Endothelial cell of umbilical vein (primary cell): Measurements from ENCODE around the gene SUMF1. TPM values are rescaled to one million over a fixed set of nuclear protein-coding genes. Genes with fewer than 3 reads are reported as not detected.

ENCODE experiments used
- BruUV-seq: library from RNA; stranded (reverse); fragments of 400-500 nt; replicated peaks from 2 replicates; lab custom pipeline; 2021; lab: Mats Ljungman, UMichigan
- CTCF ChIA-PET: fragments of 300-600, 350-600 bp; sonication (Branson Sonifier 250); formaldehyde crosslinking; loops from one replicate; lab custom pipeline; 2021; ENCODE audit warnings: antibody characterized with exemption, inconsistent platforms; lab: Charles Lee
- POLR2A ChIA-PET: fragments of 300-600, 350-600 bp; sonication (Branson Sonifier 250); formaldehyde crosslinking; loops from one replicate; lab custom pipeline; 2021; ENCODE audit warnings: antibody characterized with exemption, inconsistent platforms; lab: Charles Lee
- DNase-seq: peaks from one replicate; pipeline ENCODE4 v3.0.0-alpha.2; 2011; ENCODE audit warnings: low read depth, low spot score
- FAIRE-seq: peaks from 2 replicates; lab custom pipeline; 2011; peaks lifted over from hg19 to GRCh38; lab: Jason Lieb, UNC
- H2AFZ ChIP-seq: 2 replicates; pipeline ENCODE4 v1.6.0; 2012; ENCODE audit warnings: low read depth, low read length, control low read depth, inconsistent platforms
- H3K27ac ChIP-seq: 2 replicates; pipeline ENCODE4 v1.5.1; 2011; ENCODE audit warnings: low read depth, mild to moderate bottlenecking, control low read depth, low read length, moderate library complexity; ENCODE audit not compliant: insufficient read depth
- H3K27me3 ChIP-seq, 2 experiments: 2 replicates each; pipeline versions ENCODE4 v1.6.0 to v1.6.1; 2011; ENCODE audit warnings: low read length in 2 of 2, mixed read lengths in 1 of 2; ENCODE audit not compliant: control insufficient read depth in 2 of 2, insufficient read depth in 2 of 2
- H3K36me3 ChIP-seq, 2 experiments: 2 replicates in 1 of 2; 3 replicates in 1 of 2; pipeline ENCODE4 v1.5.1; 2011; ENCODE audit warnings: low read length in 2 of 2, mild to moderate bottlenecking in 1 of 2, moderate library complexity in 1 of 2; ENCODE audit not compliant: control insufficient read depth in 2 of 2, insufficient read depth in 2 of 2; ENCODE audit errors: extremely low read depth in 1 of 2
- H3K4me1 ChIP-seq: 3 replicates; pipeline ENCODE4 v1.5.1; 2011; ENCODE audit warnings: mild to moderate bottlenecking, low read length; ENCODE audit not compliant: control insufficient read depth, insufficient read depth; ENCODE audit errors: extremely low read depth
- H3K4me2 ChIP-seq: 2 replicates; pipeline ENCODE4 v1.6.1; 2011; ENCODE audit warnings: low read length, control low read depth, mixed read lengths; ENCODE audit not compliant: insufficient read depth
- H3K4me3 ChIP-seq, 3 experiments: fragments of 200-600 bp in 1 of 3; sonication (generic), shearing (Covaris generic) in 1 of 3; replicated peaks in 1 of 3; 2 replicates each; pipeline ENCODE4 v1.5.1; 2011 to 2016; ENCODE audit warnings: control low read depth in 3 of 3, low read length in 3 of 3, mild to moderate bottlenecking in 2 of 3, inconsistent platforms in 1 of 3, low read depth in 1 of 3, moderate library complexity in 1 of 3; ENCODE audit not compliant: insufficient read depth in 1 of 3
- H3K79me2 ChIP-seq: 2 replicates; pipeline ENCODE4 v1.6.0; 2012; ENCODE audit warnings: low read length, inconsistent platforms; ENCODE audit not compliant: control insufficient read depth, insufficient read depth
- H3K9ac ChIP-seq: replicated peaks from 2 replicates; pipeline ENCODE3; 2011; ENCODE audit warnings: low read length, control low read depth; ENCODE audit not compliant: insufficient read depth; ENCODE audit errors: extremely low read depth
- H3K9me1 ChIP-seq: replicated peaks from 3 replicates; pipeline ENCODE4 v1.6.0; 2011; ENCODE audit warnings: mild to moderate bottlenecking, low read length; ENCODE audit not compliant: control insufficient read depth, insufficient read depth; ENCODE audit errors: extremely low read depth
- H3K9me3 ChIP-seq: replicated peaks from 2 replicates; pipeline ENCODE4 v1.5.1; 2012; ENCODE audit warnings: low read length, inconsistent platforms; ENCODE audit not compliant: control insufficient read depth, insufficient read depth
- H4K20me1 ChIP-seq: replicated peaks from 2 replicates; pipeline ENCODE3; 2011; ENCODE audit warnings: mild to moderate bottlenecking, low read length; ENCODE audit not compliant: control insufficient read depth, insufficient read depth; ENCODE audit errors: extremely low read depth
- EZH2 ChIP-seq: IDR thresholded peaks from 2 replicates; pipeline ENCODE4 v1.6.1; 2012; ENCODE audit warnings: borderline replicate concordance, low read depth, mild to moderate bottlenecking, moderate library complexity, low read length, inconsistent platforms; ENCODE audit not compliant: severe bottlenecking
- FOS ChIP-seq: IDR thresholded peaks from 2 replicates; pipeline ENCODE4 v1.6.1; 2011; ENCODE audit warnings: mild to moderate bottlenecking, low read length, moderate library complexity, borderline replicate concordance; ENCODE audit not compliant: insufficient read depth
- GATA2 ChIP-seq: IDR thresholded peaks from 2 replicates; pipeline ENCODE4 v1.7.0; 2011; ENCODE audit warnings: low read depth, mild to moderate bottlenecking, moderate library complexity, mixed read lengths, low read length; ENCODE audit not compliant: insufficient read length, insufficient read depth
- JUN ChIP-seq: IDR thresholded peaks from 2 replicates; pipeline ENCODE4 v1.6.1; 2011; ENCODE audit warnings: borderline replicate concordance, low read depth; ENCODE audit not compliant: insufficient read length, insufficient read depth
- MYC ChIP-seq: IDR thresholded peaks from one replicate; pipeline ENCODE4 v1.6.1; 2011; ENCODE audit warnings: mild to moderate bottlenecking, low read depth, low read length
- POLR2A ChIP-seq: IDR thresholded peaks from 2 replicates; pipeline ENCODE4 v1.6.1; 2012; ENCODE audit warnings: low read depth, mild to moderate bottlenecking, control low read depth, low read length
- POLR2AphosphoS5 ChIP-seq: IDR thresholded peaks from 2 replicates; pipeline ENCODE4 v1.6.1; 2012; ENCODE audit warnings: low read depth, mild to moderate bottlenecking, control low read depth, low read length, moderate library complexity; ENCODE audit not compliant: insufficient read depth
- dilution Hi-C: fragments of 300-500 bp; cut with MboI; formaldehyde crosslinking; loops from one replicate; pipeline ENCODE4 v1.15.0; 2019; ENCODE audit warnings: low sequenced_read_pairs; ENCODE audit not compliant: extremely low pct_ligation_motif_present
- intact Hi-C: fragments of 100-400 bp; cut with micrococcal nuclease; formaldehyde crosslinking; loops from one replicate; pipeline ENCODE4 v1.10.0; 2022
- polyA plus RNA-seq, 4 experiments: library from polyadenylated mRNA; depleted of rRNA in 3 of 4; stranded (reverse) in 3 of 4; unstranded in 1 of 4; fragments of >200 nt; gene quantifications; 2 replicates each; pipeline versions ENCODE4 v1.2.1 to v1.2.3, GENCODE V29; 2011 to 2012; ENCODE audit warnings: missing spikeins in 1 of 4
- total RNA-seq: library from RNA; stranded (reverse); gene quantifications from 2 replicates; pipeline ENCODE4 v1.2.3, GENCODE V29; 2021
- TF ChIP-seq, protein P1 (sequence below), 2 donors: IDR thresholded peaks; 1 replicate in 1 of 2; 2 replicates in 1 of 2; pipeline ENCODE4 v1.5.1; 2011; ENCODE audit warnings: low read length in 2 of 2, mild to moderate bottlenecking in 2 of 2, moderate library complexity in 2 of 2, control low read depth in 1 of 2, inconsistent platforms in 1 of 2, low read depth in 1 of 2; ENCODE audit not compliant: insufficient read depth in 1 of 2; ENCODE audit errors: extremely low read depth in 1 of 2
- TF ChIP-seq, protein P2 (sequence below): IDR thresholded peaks from 2 replicates; pipeline ENCODE4 v1.6.1; 2011; ENCODE audit not compliant: insufficient read depth, insufficient read length

Gene SUMF1
- total and polyA plus RNA-seq, 2 donors (not counting 3 experiments of a cell fraction or from before 2014, with no cell fraction given), result 31.5 to 46.8 TPM

- Histone ChIP-seq H3K9me1 (no peaks in the 10 kb centered on the region), H3K9ac (no peak overlapping the region), H3K27ac (no peak overlapping the region), H3K79me2 (no peaks in the 10 kb centered on the region), H3K4me1 (no peaks in the 10 kb centered on the region), H3K4me2 (no peak overlapping the region), H2AFZ (no peak overlapping the region), H3K27me3 (no peaks in the 10 kb centered on the region), H3K9me3 (no peaks in the 10 kb centered on the region), H4K20me1 (no peaks in the 10 kb centered on the region), H3K4me3 (no peak overlapping the region), H3K36me3 (no peaks in the 10 kb centered on the region)
- BruUV-seq, result no TSS peak
- POLR2A ChIA-PET, result no interaction called here
- CTCF ChIA-PET, result interaction anchor here (1.2 kb wide), 1 partner anchor 11 kb away, joined by 3 read pairs; no protein-coding TSS in a partner anchor
- DNase-seq, result no peak
- TF ChIP-seq FOS, result no peak
- TF ChIP-seq GATA2, result no peak
- TF ChIP-seq, protein P1, sequence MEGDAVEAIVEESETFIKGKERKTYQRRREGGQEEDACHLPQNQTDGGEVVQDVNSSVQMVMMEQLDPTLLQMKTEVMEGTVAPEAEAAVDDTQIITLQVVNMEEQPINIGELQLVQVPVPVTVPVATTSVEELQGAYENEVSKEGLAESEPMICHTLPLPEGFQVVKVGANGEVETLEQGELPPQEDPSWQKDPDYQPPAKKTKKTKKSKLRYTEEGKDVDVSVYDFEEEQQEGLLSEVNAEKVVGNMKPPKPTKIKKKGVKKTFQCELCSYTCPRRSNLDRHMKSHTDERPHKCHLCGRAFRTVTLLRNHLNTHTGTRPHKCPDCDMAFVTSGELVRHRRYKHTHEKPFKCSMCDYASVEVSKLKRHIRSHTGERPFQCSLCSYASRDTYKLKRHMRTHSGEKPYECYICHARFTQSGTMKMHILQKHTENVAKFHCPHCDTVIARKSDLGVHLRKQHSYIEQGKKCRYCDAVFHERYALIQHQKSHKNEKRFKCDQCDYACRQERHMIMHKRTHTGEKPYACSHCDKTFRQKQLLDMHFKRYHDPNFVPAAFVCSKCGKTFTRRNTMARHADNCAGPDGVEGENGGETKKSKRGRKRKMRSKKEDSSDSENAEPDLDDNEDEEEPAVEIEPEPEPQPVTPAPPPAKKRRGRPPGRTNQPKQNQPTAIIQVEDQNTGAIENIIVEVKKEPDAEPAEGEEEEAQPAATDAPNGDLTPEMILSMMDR (IDR thresholded peaks at IDR 0.05; ENCODE audit: extremely low read depth in 1 of 2, insufficient read depth in 1 of 2, low read depth in 1 of 2, low read length in 2 of 2), result no peak
- TF ChIP-seq EZH2, result no peak
- TF ChIP-seq JUN, result no peak
- TF ChIP-seq MYC, result no peak
- TF ChIP-seq, protein P2, sequence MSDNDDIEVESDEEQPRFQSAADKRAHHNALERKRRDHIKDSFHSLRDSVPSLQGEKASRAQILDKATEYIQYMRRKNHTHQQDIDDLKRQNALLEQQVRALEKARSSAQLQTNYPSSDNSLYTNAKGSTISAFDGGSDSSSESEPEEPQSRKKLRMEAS, result no peak
- TF ChIP-seq POLR2AphosphoS5, result no peak
- no peak for TF ChIP-seq POLR2A
- intact Hi-C loops (no loop called here), dilution Hi-C loops (no loop called here)
- no peak for FAIRE-seq
Measured at GRCh38 chr3:4387210-4388204, 79.6 kb downstream of the SUMF1 start.
